K562 (cell line): Measurements from ENCODE around the gene KCNS1. TPM values are rescaled to one million over a fixed set of nuclear protein-coding genes. Genes with fewer than 3 reads are reported as not detected.

Experiments used
- DEAF1 ChIP-seq: fragments of 450-650 bp; formaldehyde crosslinking; IDR thresholded peaks from 2 replicates; pipeline ENCODE4 v1.4.0; 2020; ENCODE audit warnings: mild to moderate bottlenecking, moderate library complexity
- FOXM1 ChIP-seq, 2 experiments: fragments of 450-650 bp in 1 of 2; sonication (generic) in 1 of 2; formaldehyde crosslinking in 1 of 2; IDR thresholded peaks; 2 replicates each; pipeline versions ENCODE4 v1.6.1 to v1.9.0; 2017 to 2022; ENCODE audit warnings: low read depth in 2 of 2, mild to moderate bottlenecking in 2 of 2, missing genetic modification reagents in 1 of 2, moderate library complexity in 1 of 2
- KLF16 ChIP-seq: IDR thresholded peaks from 2 replicates; pipeline ENCODE4 v1.6.1; 2016; ENCODE audit warnings: antibody characterized with exemption
- MYBL2 ChIP-seq, 2 experiments: fragments of 450-650 bp in 1 of 2; sonication (generic) in 1 of 2; formaldehyde crosslinking in 1 of 2; IDR thresholded peaks; 2 replicates each; pipeline versions ENCODE4 v1.6.1 to v1.8.1; 2017 to 2022; ENCODE audit warnings: borderline replicate concordance in 1 of 2, inconsistent platforms in 1 of 2, low read depth in 1 of 2, mild to moderate bottlenecking in 1 of 2, missing genetic modification reagents in 1 of 2, moderate library complexity in 1 of 2
- RAD21 ChIP-seq, 2 experiments: fragments of 250-450 bp in 1 of 2; fragments of 450-650 bp in 1 of 2; sonication (Bioruptor Pico) in 1 of 2; formaldehyde crosslinking in 1 of 2; IDR thresholded peaks in 1 of 2; conservative IDR thresholded peaks in 1 of 2; 2 replicates each; pipeline versions ENCODE4 v1.4.0 to v1.8.0; 2020 to 2022; ENCODE audit warnings: mild to moderate bottlenecking in 2 of 2, moderate library complexity in 1 of 2
- RBM25 ChIP-seq: fragments of 200-400 bp; formaldehyde crosslinking; IDR thresholded peaks from 2 replicates; pipeline ENCODE4 v1.6.1; 2018; ENCODE audit warnings: low read length, low read depth, moderate library complexity; ENCODE audit not compliant: severe bottlenecking
- REST ChIP-seq, 2 experiments: fragments of 450-650 bp; formaldehyde crosslinking in 1 of 2; IDR thresholded peaks; 2 replicates each; pipeline versions ENCODE4 v1.4.0 to v1.6.1; 2014 to 2020; ENCODE audit warnings: mild to moderate bottlenecking in 2 of 2, borderline replicate concordance in 1 of 2, low read depth in 1 of 2
- ZNF121 ChIP-seq: sonication (generic); formaldehyde crosslinking; conservative IDR thresholded peaks from 2 replicates; pipeline ENCODE4 v1.8.0; 2022; ENCODE audit warnings: missing genetic modification reagents
- polyA plus RNA-seq, 8 experiments: library from polyadenylated mRNA; depleted of rRNA in 4 of 8; stranded (reverse) in 5 of 8; unstranded in 3 of 8; fragments of >200 nt; fragmentation: Nextera tagmentation in 2 of 8; fragmentation: Illumina TruSeq in 1 of 8; extraction: Ambion mirVana in 2 of 8; extraction: Trizol in 1 of 8; gene quantifications; 2 replicates each; pipeline versions ENCODE4 v1.2.1 to v1.2.3, GENCODE V29; 2011 to 2014; ENCODE audit warnings: inconsistent platforms in 1 of 8, missing spikeins in 1 of 8
- total RNA-seq, 7 experiments: library from RNA; depleted of rRNA in 6 of 7; stranded (reverse); fragments of >200 nt in 6 of 7; fragmentation: Illumina TruSeq in 2 of 7; extraction: Trizol in 2 of 7; gene quantifications; 2 replicates each; pipeline versions ENCODE4 v1.2.1 to v1.2.3, GENCODE V29; 2011 to 2021; ENCODE audit warnings: low replicate concordance in 1 of 7
- TF ChIP-seq, protein P1 (sequence below): sonication (generic); formaldehyde crosslinking; IDR thresholded peaks from 2 replicates; pipeline ENCODE4 v1.8.0; 2022; ENCODE audit warnings: mild to moderate bottlenecking, low read depth, missing genetic modification reagents

KCNS1 gene
- total and polyA plus RNA-seq, 9 of the 15 experiments (the other 6 are each of a cell fraction or from before 2014, with no cell fraction given) = not detected

DNA sequence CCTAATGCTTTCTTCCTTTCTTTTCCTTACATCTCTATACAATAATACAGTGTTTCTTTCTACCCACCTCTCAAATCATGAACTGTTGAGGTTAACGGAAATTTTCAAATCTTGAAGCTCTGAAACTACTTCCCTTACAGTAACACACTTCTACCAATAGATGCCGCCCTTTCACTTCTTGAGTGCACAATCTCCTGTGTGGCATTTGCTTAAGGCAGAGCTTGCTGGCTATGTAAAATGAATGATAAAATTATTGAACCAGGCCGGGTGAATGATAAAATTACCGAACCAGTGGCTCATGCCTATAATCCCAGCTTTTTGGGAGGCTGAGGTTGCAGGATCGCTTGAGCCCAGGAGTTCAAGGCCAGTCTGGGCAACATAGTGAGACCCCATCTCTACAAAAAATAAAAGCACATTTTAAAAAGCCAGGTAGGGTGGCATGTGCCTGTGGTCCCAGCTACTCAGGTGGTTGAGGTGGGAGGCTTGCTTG, 56.8 kb downstream of the KCNS1 start (continued):
- TF ChIP-seq REST (IDR thresholded peaks at IDR 0.05; ENCODE audit: borderline replicate concordance) = peak; percentile 71; the same call in 1 of the 2 replicates
- TF ChIP-seq REST (CRISPR knock-in tag; IDR thresholded peaks at IDR 0.05; ENCODE audit: low read depth) = no peak
- TF ChIP-seq FOXM1 (IDR thresholded peaks at IDR 0.05; ENCODE audit: low read depth) = peak; percentile 55; the same call in 1 of the 2 replicates
- TF ChIP-seq FOXM1 (CRISPR knock-in tag; IDR thresholded peaks at IDR 0.05; ENCODE audit: low read depth) = no peak
- TF ChIP-seq KLF16 = 0 out of 2 replicates have a peak, but pooled peaks have one; percentile 17
- TF ChIP-seq MYBL2 (IDR thresholded peaks at IDR 0.05; ENCODE audit: low read depth) = peak; percentile 73
- TF ChIP-seq MYBL2 (CRISPR knock-in tag; IDR thresholded peaks at IDR 0.05; ENCODE audit: borderline replicate concordance) = no peak
- TF ChIP-seq RBM25 = peak; percentile 46
- peak; percentile 73 for TF ChIP-seq DEAF1
- TF ChIP-seq, protein P1, sequence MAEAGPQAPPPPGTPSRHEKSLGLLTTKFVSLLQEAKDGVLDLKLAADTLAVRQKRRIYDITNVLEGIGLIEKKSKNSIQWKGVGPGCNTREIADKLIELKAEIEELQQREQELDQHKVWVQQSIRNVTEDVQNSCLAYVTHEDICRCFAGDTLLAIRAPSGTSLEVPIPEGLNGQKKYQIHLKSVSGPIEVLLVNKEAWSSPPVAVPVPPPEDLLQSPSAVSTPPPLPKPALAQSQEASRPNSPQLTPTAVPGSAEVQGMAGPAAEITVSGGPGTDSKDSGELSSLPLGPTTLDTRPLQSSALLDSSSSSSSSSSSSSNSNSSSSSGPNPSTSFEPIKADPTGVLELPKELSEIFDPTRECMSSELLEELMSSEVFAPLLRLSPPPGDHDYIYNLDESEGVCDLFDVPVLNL (CRISPR knock-in tag) = no peak
- peak; percentile 91 for TF ChIP-seq ZNF121 (CRISPR knock-in tag)
- peak; percentile 74 to 79 for TF ChIP-seq RAD21 (CRISPR knock-in tag; conservative IDR thresholded peaks at IDR 0.05 in 1 of 2, IDR thresholded peaks at IDR 0.05 in 1 of 2)
- TF ChIP-seq, all 486 proteins: peak for 11
